Measurements from ENCODE around the gene WDR90.

DNA sequence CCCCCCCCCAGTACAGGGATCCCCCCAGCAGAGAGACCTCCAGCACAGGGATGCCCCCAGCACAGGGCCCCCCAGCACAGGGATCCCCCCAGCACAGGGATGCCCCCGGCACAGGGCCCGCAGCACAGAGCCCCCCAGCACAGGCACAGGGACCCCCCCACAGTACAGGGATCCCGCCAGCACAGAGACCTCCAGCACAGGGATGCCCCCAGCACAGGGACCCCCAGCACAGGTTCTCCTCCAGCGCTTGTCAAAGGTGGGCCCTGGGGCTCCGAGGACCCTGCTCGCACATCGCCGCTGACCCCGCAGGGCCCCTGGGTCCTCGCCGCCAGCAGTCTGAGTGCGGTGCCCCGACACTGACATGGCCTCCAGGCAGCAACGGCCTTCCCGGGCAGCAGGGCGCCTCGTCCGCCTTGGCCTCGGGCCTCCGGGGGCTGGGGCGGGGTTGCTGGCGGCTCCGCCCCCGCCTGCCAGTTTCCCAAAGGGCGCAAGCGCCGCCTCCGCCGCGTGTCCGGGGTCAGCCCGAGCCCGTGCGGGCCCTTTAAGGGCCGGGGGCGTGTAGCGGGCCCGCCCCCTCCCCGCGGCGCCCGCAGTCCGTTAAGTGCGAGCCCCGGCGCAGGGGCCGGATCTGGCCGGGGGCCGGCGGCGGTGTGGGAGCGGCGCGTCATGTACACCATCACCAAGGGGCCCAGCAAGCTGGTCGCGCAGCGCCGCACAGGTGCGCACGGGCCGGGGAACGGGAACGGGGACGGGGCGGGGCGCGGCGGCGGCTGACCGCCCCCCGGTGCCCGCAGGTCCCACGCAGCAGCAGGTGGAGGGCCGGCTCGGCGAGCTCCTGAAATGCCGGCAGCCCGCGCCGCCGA, 7.6 kb upstream of the WDR90 start, which contains the start of gene MCRIP2:
- TF ChIP-seq, protein P1, sequence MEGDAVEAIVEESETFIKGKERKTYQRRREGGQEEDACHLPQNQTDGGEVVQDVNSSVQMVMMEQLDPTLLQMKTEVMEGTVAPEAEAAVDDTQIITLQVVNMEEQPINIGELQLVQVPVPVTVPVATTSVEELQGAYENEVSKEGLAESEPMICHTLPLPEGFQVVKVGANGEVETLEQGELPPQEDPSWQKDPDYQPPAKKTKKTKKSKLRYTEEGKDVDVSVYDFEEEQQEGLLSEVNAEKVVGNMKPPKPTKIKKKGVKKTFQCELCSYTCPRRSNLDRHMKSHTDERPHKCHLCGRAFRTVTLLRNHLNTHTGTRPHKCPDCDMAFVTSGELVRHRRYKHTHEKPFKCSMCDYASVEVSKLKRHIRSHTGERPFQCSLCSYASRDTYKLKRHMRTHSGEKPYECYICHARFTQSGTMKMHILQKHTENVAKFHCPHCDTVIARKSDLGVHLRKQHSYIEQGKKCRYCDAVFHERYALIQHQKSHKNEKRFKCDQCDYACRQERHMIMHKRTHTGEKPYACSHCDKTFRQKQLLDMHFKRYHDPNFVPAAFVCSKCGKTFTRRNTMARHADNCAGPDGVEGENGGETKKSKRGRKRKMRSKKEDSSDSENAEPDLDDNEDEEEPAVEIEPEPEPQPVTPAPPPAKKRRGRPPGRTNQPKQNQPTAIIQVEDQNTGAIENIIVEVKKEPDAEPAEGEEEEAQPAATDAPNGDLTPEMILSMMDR (IDR thresholded peaks at IDR 0.05; ENCODE audit: low read depth, low read length, poor library complexity, severe bottlenecking) = no peak
- no peak for TF ChIP-seq EZH2phosphoT487 (IDR thresholded peaks at IDR 0.05; ENCODE audit: borderline replicate concordance, low read length)
